Activated CD4-positive, alpha-beta T cell treated with anti-CD3 and anti-CD28 coated beads for 48 hours (primary cell): Measurements from ENCODE around the gene KIN.
"Not testable (repeated sequence)": the region's sequence is repeated elsewhere in the genome, so short reads cannot be mapped to it uniquely, and the experiment has no call there.

Source experiments
- DNase-seq: peaks from one replicate; pipeline ENCODE4 v3.0.0-alpha.2; 2020

The KIN gene

GRCh38 chr10:7792541-7792940 lies 4.7 kb upstream of the KIN start:
- no peak for DNase-seq

- no peak for DNase-seq
Observed at GRCh38 chr10:7789390-7789789, 1.6 kb upstream of the KIN start.

DNA sequence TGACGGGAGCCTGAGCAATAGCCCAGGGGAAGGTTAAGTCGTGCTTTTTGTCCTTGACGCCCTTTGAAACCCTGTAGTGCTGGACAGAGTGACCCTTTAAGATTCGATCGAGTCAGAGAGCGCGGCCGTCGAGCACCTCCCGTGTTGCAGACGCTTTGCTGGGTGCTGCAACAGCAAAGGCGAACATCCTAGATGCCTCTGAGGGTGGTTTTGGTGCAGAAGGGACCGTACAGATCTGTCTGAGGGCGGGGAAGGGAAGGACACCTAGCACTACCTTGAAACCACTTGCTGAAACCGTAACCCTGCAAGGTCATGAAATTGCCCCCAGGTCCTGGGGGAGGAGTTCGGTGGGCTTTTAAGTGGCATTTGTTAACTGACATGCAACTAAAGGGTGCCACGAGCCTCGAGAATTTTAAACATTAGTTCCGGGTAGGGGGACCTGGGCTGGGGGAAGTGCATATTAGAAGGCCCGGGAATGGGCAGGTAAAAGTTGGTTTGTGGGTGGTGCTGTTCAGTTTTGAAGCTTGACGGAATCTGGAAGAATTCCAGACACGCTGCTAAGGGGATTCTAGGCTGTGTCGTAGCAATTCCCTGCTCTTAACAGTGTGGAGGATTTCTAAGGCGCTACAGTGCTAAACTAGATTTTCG lies 970 bp upstream of the KIN start:
- DNase-seq: no peak

- DNase-seq: peak; percentile 24
Observed at GRCh38 chr10:7787150-7787856, 490 bp downstream of the KIN start.

GRCh38 chr10:7786430-7786829 lies 1.4 kb downstream of the KIN start:
- DNase-seq: no peak

DNA sequence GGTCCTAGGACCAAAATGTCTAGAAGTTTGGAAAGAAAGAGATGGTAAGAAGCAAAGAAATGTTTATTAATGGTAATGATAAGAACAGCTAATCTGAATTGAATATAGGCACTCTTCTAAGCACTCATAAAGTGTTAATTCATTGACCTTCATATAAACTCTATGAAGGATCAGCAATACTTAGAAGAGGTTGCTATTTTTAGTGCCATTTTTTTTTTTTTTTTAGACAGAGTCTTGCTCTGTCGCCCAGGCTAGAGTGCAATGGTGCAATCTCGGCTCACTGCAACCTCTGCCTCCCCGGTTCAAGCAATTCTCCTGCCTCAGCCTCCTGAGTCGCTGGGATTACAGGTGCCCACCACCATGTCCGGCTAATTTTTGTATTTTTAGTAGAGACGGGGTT lies 5.6 kb downstream of the KIN start:
- DNase-seq: not testable (repeated sequence)

- DNase-seq: no peak
Observed at GRCh38 chr10:7776777-7777176, 11.0 kb downstream of the KIN start.

GRCh38 chr10:7773845-7774801 lies 13.7 kb downstream of the KIN start:
- no peak for DNase-seq

DNA sequence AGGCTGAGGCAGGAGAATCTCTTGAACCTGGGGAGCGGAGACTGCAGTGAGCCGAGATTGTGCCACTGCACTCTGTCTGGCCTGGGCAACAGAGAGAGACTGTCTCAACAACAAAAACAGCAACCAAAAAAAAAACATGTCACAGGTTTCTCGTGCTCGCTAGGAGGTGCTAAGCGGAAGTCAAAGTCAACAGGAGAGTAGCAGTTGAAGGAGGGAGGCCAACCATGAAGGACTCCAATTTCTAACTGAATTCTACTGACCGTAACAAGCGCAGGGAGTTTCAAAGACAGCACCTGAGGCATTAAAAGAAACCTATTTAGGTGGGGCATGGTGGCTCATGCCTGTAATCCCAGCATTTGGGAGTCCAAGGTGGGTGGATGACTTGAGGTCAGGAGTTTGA lies 19.4 kb downstream of the KIN start:
- no peak for DNase-seq

DNA sequence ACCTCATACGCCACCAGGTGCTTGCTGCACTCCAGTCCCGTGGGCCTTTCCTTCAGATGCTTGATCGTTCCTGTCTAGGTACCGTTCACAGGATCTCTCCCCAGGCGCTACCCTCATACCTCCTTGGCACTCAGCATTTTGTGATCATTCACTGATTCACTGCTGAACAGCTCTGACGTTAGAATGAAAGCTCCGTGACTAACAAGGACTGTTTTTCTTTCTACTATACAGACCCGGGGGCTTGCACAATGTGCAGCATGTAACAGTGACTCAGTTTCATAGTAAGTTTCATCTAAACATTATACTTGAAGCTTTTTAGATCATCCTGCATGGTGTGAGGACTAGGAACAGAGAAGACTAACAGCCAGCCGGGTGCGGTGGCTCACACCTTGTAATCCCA lies 20.6 kb downstream of the KIN start:
- DNase-seq: no peak

- no peak for DNase-seq
Observed at GRCh38 chr10:7766241-7766640, 21.6 kb downstream of the KIN start.

- no peak for DNase-seq
Observed at GRCh38 chr10:7763929-7764328, 23.9 kb downstream of the KIN start.

DNA sequence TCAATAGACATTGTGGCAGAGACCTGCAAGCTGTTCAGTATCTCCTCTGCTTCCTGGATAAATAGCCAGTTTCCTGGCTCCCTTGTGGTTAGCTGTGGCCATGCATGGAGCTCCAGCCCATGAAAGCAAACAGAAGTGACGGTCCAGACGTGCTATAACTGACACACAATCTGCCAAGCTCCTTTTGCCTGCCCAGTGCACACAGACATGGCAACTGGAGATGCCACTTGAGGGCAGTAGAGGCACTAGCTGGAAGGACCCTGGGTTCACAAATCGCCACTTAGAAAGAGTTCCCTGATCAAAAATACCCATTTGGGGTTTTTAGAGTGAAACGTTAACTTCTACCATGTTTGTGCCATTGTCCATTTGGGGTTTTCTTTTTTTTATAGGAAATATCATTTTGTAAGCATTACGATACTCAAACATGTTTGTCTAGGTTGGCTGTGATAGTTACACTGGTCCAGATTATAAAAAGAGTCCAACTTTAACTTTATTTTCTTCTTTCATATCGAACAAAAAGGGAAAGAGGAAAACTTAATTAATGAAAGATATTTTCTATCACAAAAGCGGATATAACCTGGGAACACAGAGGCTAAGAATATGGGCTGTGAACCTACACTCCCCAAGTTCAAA lies 31.3 kb downstream of the KIN start:
- peak; percentile 22 for DNase-seq

GRCh38 chr10:7755103-7755502 lies 32.7 kb downstream of the KIN start:
- no peak for DNase-seq

DNA sequence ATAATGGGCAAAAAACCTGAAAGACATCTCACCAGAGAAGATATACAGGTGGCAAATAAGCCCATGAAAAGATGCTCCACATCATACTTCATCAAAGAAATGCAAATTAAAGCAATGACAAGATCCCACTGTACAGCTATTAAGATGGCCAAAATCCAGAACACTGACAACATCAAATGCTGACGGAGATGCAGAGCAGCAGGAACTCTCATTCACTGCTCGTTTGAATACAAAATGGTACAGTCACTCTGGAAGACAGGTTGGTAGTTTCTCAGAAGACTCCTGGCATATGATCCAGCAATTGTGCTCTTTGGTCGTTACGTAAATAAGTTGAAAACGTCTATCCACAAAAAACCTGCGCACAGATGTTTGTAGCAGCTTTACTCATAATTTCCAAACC lies 35.5 kb downstream of the KIN start:
- no peak for DNase-seq

GRCh38 chr10:7750222-7750621 lies 37.6 kb downstream of the KIN start:
- no peak for DNase-seq

GRCh38 chr10:7748637-7749036 lies 39.2 kb downstream of the KIN start:
- DNase-seq: not testable (repeated sequence)

- DNase-seq: no peak
Observed at GRCh38 chr10:7744307-7744706, 43.5 kb downstream of the KIN start.

DNA sequence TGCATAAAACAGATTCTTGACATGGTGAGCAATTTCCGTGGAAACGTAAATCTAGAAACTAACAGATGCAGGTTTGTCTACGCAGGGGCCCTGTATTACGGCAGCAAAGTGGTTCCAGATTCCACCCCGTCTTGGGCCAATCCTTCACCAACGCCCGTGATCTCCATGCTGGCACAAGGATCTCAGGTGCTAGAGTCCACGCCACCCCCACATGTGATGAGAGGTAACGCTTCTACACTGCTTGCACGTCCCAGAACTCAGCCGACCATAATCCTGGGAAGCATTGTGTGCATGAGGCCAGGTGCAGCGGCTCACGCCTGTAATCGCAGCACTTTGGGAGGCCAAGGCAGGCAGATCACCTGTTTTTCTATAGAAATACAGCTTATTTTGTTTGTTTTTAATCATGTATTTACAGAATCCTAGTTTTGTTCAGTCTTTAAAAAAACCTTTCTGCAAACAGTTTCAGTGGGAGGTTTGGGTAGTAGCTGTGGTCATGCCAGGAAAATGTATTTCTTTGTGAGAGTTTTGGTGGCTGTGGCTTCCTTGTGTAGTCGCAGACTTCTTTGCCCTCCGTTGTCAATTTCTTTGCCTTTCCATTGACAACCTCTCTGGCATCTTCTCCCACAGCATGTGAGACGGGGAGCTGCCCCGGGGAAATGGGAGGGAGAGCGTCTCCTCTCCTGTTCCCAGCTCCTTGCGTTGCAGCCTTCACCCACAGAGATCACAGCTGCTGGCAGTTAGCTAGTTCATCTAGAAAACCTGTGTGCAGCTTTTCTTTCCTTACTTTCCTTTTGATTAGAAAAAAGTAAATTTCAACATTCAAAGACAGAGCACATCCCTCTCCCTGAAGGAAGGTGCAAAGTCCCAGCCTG lies 49.0 kb downstream of the KIN start:
- no peak for DNase-seq

DNA sequence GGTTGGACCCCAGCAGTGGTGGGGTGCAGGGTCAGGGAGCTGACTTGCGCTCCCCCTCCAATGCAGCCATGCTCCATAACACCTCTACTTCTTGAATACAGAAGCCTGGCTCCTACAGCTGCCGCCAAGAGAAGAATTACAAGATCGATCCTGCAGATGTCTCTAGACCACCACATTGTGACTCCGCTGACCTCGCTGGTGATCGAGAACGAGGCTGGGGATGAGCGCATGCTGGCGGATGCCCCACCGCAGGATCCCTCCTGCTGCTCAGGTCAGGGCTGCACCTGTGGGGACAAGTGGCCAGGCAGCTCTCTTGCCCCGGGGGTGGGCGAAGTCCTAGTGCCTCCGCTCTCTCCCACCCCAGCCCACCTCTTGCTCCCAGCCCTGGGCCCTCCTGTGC lies 53.0 kb downstream of the KIN start:
- no peak for DNase-seq

DNA sequence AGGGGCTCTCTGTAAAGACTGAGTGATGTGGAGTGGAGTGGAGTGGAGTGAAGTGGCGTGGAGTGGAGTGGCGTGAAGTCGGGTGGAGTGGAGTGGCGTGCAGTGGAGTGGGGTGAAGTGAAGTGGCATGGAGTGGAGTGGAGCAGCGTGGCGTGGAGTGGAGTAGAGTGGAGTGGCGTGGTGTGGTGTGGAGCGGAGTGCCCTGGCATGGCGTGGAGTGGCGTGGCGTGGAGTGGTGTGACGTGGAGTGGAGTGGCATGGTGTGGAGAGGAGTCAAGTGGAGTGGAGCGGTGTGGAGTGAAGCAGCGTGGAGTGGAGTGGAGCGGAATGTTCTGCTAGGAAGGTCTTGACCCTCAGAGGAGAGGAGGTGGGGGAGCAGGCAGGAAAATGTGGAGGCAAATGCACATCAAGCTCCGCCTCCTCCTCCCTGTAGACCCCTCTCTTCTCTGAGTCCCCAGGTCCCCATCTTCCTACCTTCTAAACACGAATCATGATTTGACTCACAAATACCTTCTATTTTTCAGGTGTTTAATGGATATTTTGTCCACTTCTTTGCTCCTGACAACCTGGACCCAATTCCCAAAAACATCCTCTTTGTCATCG lies 64.8 kb downstream of the KIN start:
- no peak for DNase-seq

- no peak for DNase-seq
Observed at GRCh38 chr10:7720478-7720877, 67.3 kb downstream of the KIN start.
